Measurements from ENCODE around the gene SPOCK3. TPM values are rescaled to one million over a fixed set of nuclear protein-coding genes. Genes with fewer than 3 reads are reported as not detected.

Gene SPOCK3
- total RNA-seq, 2 donors from 2014 or later: 21.1 to 22.5 TPM

DNA sequence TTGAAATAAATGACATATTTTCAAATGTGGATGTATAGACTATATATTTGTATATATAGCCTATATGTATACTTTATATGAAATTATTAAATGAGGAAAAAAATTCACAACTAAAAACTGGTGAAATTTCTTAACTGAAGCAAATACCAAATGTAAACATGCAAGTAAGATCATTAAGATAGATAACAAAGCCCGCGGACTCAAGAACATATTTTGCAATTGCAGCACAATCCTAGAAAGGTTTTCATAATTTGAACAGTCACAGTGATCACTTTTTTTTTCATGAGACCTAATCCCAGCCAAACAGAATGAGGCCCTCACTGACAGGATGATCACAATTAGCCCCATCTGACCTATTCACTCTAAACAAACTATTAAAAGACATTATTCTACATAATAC, 123.2 kb downstream of the SPOCK3 start:
- 92 to 94% methylated on average over 2 of the region's 2 CpGs for WGBS, 2 experiments (ENCODE audit: insufficient coverage in 1 of 2, insufficient read length in 1 of 2)
- TF ChIP-seq, protein P1, sequence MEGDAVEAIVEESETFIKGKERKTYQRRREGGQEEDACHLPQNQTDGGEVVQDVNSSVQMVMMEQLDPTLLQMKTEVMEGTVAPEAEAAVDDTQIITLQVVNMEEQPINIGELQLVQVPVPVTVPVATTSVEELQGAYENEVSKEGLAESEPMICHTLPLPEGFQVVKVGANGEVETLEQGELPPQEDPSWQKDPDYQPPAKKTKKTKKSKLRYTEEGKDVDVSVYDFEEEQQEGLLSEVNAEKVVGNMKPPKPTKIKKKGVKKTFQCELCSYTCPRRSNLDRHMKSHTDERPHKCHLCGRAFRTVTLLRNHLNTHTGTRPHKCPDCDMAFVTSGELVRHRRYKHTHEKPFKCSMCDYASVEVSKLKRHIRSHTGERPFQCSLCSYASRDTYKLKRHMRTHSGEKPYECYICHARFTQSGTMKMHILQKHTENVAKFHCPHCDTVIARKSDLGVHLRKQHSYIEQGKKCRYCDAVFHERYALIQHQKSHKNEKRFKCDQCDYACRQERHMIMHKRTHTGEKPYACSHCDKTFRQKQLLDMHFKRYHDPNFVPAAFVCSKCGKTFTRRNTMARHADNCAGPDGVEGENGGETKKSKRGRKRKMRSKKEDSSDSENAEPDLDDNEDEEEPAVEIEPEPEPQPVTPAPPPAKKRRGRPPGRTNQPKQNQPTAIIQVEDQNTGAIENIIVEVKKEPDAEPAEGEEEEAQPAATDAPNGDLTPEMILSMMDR (conservative IDR thresholded peaks at IDR 0.05): no peak
- Mint-ChIP-seq H3K4me3 (no peak overlapping the region), H3K27ac (no peak overlapping the region), H3K27me3 (ENCODE audit: insufficient read depth) (no peaks in the 10 kb centered on the region), H3K9me3 (no peaks in the 10 kb centered on the region), H3K4me1 (peaks cover 13% of the 10 kb centered on the region), H3K36me3 (ENCODE audit: low read depth) (no peaks in the 10 kb centered on the region)
- no peaks in the 10 kb centered on the region for H3K9me3 ChIP-seq (ENCODE audit: control insufficient read depth, low read length)
- H3K9ac ChIP-seq (ENCODE audit: extremely low read depth, low read length, poor library complexity, severe bottlenecking): no peak overlapping the region
- peaks cover 9% of the 10 kb centered on the region for H3K4me1 ChIP-seq (ENCODE audit: control insufficient read depth, insufficient read depth, low read length)
- H3K27me3 ChIP-seq (ENCODE audit: control insufficient read depth, insufficient read depth, low read length, poor library complexity, severe bottlenecking): no peaks in the 10 kb centered on the region
- no peak overlapping the region for H3K27ac ChIP-seq (ENCODE audit: low read depth, low read length)
- H3K36me3 ChIP-seq (ENCODE audit: control insufficient read depth, insufficient read depth, low read length): no peaks in the 10 kb centered on the region
- H3K4me3 ChIP-seq (ENCODE audit: low read length): no peak overlapping the region
- DNase-seq: no peak

DNA sequence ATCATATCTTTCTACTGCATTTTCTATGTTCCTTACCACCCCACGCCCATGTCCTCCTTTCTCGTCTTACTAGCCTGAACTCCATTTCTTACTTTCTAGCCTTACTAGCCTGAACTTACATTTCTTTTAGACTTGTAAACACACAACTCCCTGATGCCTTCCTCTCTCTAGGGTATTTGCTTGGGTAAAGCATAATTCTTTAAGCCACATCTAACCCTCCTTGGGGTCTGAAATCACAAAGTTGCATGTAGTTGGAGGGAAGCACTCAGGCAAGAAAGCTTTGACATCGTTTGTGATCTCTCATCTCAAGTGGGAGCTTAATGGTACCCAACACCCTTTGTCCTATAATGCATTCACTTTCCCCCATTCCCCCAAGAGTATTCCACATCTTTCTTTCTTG, 124.4 kb downstream of the SPOCK3 start:
- TF ChIP-seq, protein P1 (conservative IDR thresholded peaks at IDR 0.05): no peak
- no peaks in the 10 kb centered on the region for H3K9me3 Mint-ChIP-seq
- Histone ChIP-seq H3K9ac (ENCODE audit: extremely low read depth, low read length, poor library complexity, severe bottlenecking) (no peak overlapping the region), H3K36me3 (ENCODE audit: control insufficient read depth, insufficient read depth, low read length) (no peaks in the 10 kb centered on the region), H3K27me3 (ENCODE audit: control insufficient read depth, insufficient read depth, low read length, poor library complexity, severe bottlenecking) (no peaks in the 10 kb centered on the region), H3K27ac (ENCODE audit: low read depth, low read length) (no peak overlapping the region), H3K4me3 (ENCODE audit: low read length) (no peak overlapping the region), H3K9me3 (ENCODE audit: control insufficient read depth, low read length) (no peaks in the 10 kb centered on the region), H3K4me1 (ENCODE audit: control insufficient read depth, insufficient read depth, low read length) (peaks cover 9% of the 10 kb centered on the region)
- no peak overlapping the region for H3K27ac Mint-ChIP-seq
- peaks cover 13% of the 10 kb centered on the region for H3K4me1 Mint-ChIP-seq
- H3K4me3 Mint-ChIP-seq: no peak overlapping the region
- no peaks in the 10 kb centered on the region for H3K36me3 Mint-ChIP-seq (ENCODE audit: low read depth)
- DNase-seq: no peak
- 93 to 100% methylated on average over 2 to 3 of the region's 3 CpGs for WGBS, 2 experiments (ENCODE audit: insufficient coverage in 1 of 2, insufficient read length in 1 of 2)
- no peaks in the 10 kb centered on the region for H3K27me3 Mint-ChIP-seq (ENCODE audit: insufficient read depth)

DNA sequence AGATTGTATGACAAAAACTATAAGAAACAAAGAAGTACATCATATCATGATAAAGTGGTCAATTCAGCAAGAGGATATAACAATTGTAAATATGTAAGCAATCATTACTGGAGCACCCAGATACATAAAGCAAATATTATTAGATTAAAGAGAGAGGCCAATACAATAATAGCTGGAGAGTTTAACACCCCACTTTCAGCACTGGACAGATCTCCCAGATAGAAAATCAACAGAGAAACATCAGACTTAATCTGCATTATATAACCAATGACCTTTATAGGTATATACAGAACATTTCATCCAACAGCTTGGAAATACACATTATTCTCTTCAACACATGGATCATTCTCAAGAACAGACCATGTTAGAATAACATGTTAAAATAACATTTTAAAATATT, 128.4 kb downstream of the SPOCK3 start:
- no peaks in the 10 kb centered on the region for H3K36me3 Mint-ChIP-seq (ENCODE audit: low read depth)
- no peaks in the 10 kb centered on the region for H3K9me3 Mint-ChIP-seq
- no peaks in the 10 kb centered on the region for H3K27me3 Mint-ChIP-seq (ENCODE audit: insufficient read depth)
- no peaks in the 10 kb centered on the region for H3K4me1 Mint-ChIP-seq
- TF ChIP-seq, protein P1 (conservative IDR thresholded peaks at IDR 0.05): no peak
- Histone ChIP-seq H3K27me3 (ENCODE audit: control insufficient read depth, insufficient read depth, low read length, poor library complexity, severe bottlenecking) (no peaks in the 10 kb centered on the region), H3K9ac (ENCODE audit: extremely low read depth, low read length, poor library complexity, severe bottlenecking) (no peak overlapping the region), H3K4me3 (ENCODE audit: low read length) (no peak overlapping the region), H3K4me1 (ENCODE audit: control insufficient read depth, insufficient read depth, low read length) (no peaks in the 10 kb centered on the region), H3K36me3 (ENCODE audit: control insufficient read depth, insufficient read depth, low read length) (no peaks in the 10 kb centered on the region), H3K27ac (ENCODE audit: low read depth, low read length) (no peak overlapping the region), H3K9me3 (ENCODE audit: control insufficient read depth, low read length) (no peaks in the 10 kb centered on the region)
- H3K4me3 Mint-ChIP-seq: no peak overlapping the region
- DNase-seq: no peak
- no peak overlapping the region for H3K27ac Mint-ChIP-seq
